K562 treated with DMSO at 1 percent for 48 hours (cell line): ENCODE measurements around the gene POGK. TPM values are rescaled to one million over a fixed set of nuclear protein-coding genes. Genes with fewer than 3 reads are reported as not detected.

Source experiments
- total RNA-seq: library from RNA; unstranded; fragments of 300-600 nt; gene quantifications from 2 replicates; pipeline ENCODE4 v1.2.3, GENCODE V29; 2022; ENCODE audit warnings: low replicate concordance; ENCODE audit errors: extremely low read depth

Gene POGK, protein sequence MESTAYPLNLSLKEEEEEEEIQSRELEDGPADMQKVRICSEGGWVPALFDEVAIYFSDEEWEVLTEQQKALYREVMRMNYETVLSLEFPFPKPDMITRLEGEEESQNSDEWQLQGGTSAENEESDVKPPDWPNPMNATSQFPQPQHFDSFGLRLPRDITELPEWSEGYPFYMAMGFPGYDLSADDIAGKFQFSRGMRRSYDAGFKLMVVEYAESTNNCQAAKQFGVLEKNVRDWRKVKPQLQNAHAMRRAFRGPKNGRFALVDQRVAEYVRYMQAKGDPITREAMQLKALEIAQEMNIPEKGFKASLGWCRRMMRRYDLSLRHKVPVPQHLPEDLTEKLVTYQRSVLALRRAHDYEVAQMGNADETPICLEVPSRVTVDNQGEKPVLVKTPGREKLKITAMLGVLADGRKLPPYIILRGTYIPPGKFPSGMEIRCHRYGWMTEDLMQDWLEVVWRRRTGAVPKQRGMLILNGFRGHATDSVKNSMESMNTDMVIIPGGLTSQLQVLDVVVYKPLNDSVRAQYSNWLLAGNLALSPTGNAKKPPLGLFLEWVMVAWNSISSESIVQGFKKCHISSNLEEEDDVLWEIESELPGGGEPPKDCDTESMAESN
- not detected in 2 replicates for total RNA-seq

GRCh38 chr1:166838766-166839599 is at the start of gene POGK:
Gene POGK (plus strand): TSS chr1:166839475. CDS start chr1:166840957, 1,482 bp downstream.

DNA sequence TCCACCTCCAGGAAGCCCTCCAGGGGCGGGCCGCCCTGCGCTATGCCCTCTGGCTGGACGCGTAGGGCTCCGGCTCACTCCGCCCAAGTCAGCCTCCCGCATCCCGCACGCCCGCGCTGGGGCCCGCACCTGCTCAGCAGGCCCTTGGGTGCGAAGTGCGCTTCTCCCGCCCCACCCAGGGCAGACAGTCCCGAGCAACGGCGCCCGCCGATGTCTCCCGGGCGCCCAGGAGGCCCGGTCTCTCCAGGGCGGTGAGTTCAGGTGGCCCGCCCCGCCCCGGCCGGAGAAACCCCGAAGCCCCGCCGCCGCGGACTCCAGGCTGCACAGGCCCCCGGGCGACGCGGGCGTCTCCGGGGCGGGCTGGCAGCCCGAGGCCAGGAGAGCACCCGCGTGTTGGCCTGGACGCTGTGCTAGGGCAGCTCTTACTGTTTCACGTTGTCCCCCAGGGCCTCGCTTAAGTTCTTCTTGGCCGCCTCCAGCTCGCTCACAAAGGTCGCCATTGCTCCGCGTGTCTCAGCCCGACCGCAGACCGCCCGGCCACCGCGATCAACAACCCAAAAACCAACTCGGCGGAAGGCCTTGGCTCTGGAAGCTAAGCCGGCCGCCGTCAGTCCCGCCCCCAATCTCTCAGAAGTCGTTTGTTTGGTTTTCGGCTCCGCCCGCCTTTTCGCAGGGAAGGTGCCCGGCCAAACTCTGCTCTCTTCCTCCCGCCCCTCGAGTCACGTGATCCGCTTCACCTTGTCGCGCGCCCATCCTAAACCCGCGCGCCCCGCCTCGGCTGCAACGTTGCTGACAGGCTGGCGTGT is 36.7 kb downstream of the POGK start, which contains the start of gene TADA1:
Gene TADA1, minus strand, starts transcription at position 531 of the 806 bp plus-strand sequence. Its CDS starts 31 bp downstream, at position 500.

Other genes starting within 250 kb of the POGK start
- gene TADA1, start 36.8 kb downstream of the POGK start, total RNA-seq = not detected in 2 replicates
- not detected in 2 replicates for gene ILDR2, start 136.1 kb downstream of the POGK start, total RNA-seq
- gene MAEL, start 149.8 kb downstream of the POGK start, total RNA-seq = not detected in 2 replicates